ENCODE data around the gene PXDC1.
"Not testable (repeated sequence)": the region's sequence is repeated elsewhere in the genome, so short reads cannot be mapped to it uniquely, and the experiment has no call there.

The PXDC1 gene

GRCh38 chr6:3708540-3708939 is 43.0 kb downstream of the PXDC1 start:
- no peak for DNase-seq (ENCODE audit: low read depth)

- no peak for DNase-seq (ENCODE audit: low read depth)
Measured at GRCh38 chr6:3707751-3708412, 43.6 kb downstream of the PXDC1 start.

GRCh38 chr6:3707024-3707423 is 44.5 kb downstream of the PXDC1 start:
- no peak for DNase-seq (ENCODE audit: low read depth)

- DNase-seq (ENCODE audit: low read depth), result no peak
Measured at GRCh38 chr6:3706547-3706946, 45.0 kb downstream of the PXDC1 start.

- no peak for DNase-seq (ENCODE audit: low read depth)
Measured at GRCh38 chr6:3701631-3702030, 49.9 kb downstream of the PXDC1 start.

- DNase-seq (ENCODE audit: low read depth), result no peak
Measured at GRCh38 chr6:3699231-3699630, 52.3 kb downstream of the PXDC1 start.

GRCh38 chr6:3698021-3698420 is 53.5 kb downstream of the PXDC1 start:
- no peak for DNase-seq (ENCODE audit: low read depth)

GRCh38 chr6:3697609-3698008 is 53.9 kb downstream of the PXDC1 start:
- peak; percentile 63 for DNase-seq (ENCODE audit: low read depth)

GRCh38 chr6:3696525-3697088 is 54.9 kb downstream of the PXDC1 start:
- no peak for DNase-seq (ENCODE audit: low read depth)

- no peak for DNase-seq (ENCODE audit: low read depth)
Measured at GRCh38 chr6:3695065-3695817, 56.3 kb downstream of the PXDC1 start.

GRCh38 chr6:3693831-3694230 is 57.7 kb downstream of the PXDC1 start:
- DNase-seq (ENCODE audit: low read depth), result no peak

GRCh38 chr6:3690506-3690905 is 61.0 kb downstream of the PXDC1 start:
- no peak for DNase-seq (ENCODE audit: low read depth)

GRCh38 chr6:3687847-3688246 is 63.7 kb downstream of the PXDC1 start:
- no peak for DNase-seq (ENCODE audit: low read depth)

- no peak for DNase-seq (ENCODE audit: low read depth)
Measured at GRCh38 chr6:3683331-3683730, 68.2 kb downstream of the PXDC1 start.

- DNase-seq (ENCODE audit: low read depth), result no peak
Measured at GRCh38 chr6:3678946-3679345, 72.6 kb downstream of the PXDC1 start.

- not testable (repeated sequence) for DNase-seq (ENCODE audit: low read depth)
Measured at GRCh38 chr6:3677751-3678150, 73.8 kb downstream of the PXDC1 start.

GRCh38 chr6:3677351-3677750 is 74.2 kb downstream of the PXDC1 start:
- not testable (repeated sequence) for DNase-seq (ENCODE audit: low read depth)

Measured in HS-27A (cell line).